ENCODE data around the gene ASB7. TPM values are rescaled to one million over a fixed set of nuclear protein-coding genes. Genes with fewer than 3 reads are reported as not detected.

ASB7 gene, protein sequence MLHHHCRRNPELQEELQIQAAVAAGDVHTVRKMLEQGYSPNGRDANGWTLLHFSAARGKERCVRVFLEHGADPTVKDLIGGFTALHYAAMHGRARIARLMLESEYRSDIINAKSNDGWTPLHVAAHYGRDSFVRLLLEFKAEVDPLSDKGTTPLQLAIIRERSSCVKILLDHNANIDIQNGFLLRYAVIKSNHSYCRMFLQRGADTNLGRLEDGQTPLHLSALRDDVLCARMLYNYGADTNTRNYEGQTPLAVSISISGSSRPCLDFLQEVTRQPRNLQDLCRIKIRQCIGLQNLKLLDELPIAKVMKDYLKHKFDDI
- 12.7 and 20.4 TPM in 2 replicates for total RNA-seq (ENCODE audit: low replicate concordance)

DNA sequence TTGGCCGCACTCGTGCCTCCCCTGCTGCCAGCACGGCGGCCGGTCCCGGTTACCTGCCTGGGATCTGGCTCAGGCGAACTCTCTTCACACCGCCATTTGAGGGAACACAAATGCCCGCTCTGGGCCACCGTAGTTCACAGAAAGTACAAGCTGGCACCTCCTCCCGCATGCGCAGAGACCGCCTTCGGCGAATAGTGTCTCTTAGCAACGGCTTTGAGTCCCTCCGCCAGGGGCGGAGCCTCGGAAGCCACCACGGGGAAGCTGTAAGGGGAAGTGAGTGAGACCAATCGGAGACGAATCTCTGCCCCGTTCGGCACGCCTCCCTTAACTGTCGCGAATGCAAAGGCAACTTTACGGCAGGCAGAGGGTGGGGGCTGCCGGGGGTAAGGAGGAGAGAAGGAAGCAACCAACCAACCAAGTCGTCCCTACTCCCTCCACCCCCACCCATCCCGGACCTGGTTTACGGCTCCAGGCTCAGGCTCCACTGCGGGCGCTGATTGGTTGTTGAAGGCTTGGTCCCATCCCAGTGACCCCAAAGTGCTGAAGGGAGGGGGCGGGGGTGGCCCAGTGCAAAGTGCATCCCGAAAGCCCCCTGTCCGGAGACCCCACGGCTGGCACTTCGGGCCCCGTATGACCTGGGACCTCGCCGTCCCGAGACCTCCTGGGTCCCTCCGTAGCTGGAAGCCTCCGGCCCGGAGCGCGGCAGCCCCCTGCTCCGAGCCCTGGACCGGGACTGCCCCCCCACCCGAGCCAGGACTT is at the start of gene ASB7, which contains the start of gene LINS1:
ASB7 (plus strand) TSS at position 526 of the 759 bp plus-strand sequence. CDS start 9,628 bp downstream, outside the sequence.
LINS1 (minus strand) TSS at position 121 of the 759 bp plus-strand sequence. CDS start 21,342 bp downstream, outside the sequence.

Other genes starting within 250 kb of the ASB7 start
- gene CERS3, start 73.6 kb upstream of the ASB7 start, total RNA-seq (ENCODE audit: low replicate concordance), result not detected in 2 replicates
- 4.2 and 7.6 TPM in 2 replicates for gene LINS1, start 405 bp upstream of the ASB7 start, total RNA-seq (ENCODE audit: low replicate concordance)

All from smooth muscle cell of the coronary artery (primary cell).